LNCaP clone FGC (cell line): ENCODE data around the gene AGBL4.

ENCODE experiments used
- DNase-seq: peaks from one replicate; pipeline ENCODE4 v3.0.0-alpha.2; 2011; ENCODE audit warnings: low read depth
- H3K4me3 ChIP-seq: 2 replicates; pipeline ENCODE4 v1.5.1; 2011; ENCODE audit warnings: mild to moderate bottlenecking, low read depth, low read length, control low read depth
- TF ChIP-seq, protein P1 (sequence below): IDR thresholded peaks from 2 replicates; pipeline ENCODE4 v1.5.1; 2012; ENCODE audit warnings: mild to moderate bottlenecking; ENCODE audit not compliant: control insufficient read depth, insufficient read depth; ENCODE audit errors: extremely low read depth

Gene AGBL4

DNA sequence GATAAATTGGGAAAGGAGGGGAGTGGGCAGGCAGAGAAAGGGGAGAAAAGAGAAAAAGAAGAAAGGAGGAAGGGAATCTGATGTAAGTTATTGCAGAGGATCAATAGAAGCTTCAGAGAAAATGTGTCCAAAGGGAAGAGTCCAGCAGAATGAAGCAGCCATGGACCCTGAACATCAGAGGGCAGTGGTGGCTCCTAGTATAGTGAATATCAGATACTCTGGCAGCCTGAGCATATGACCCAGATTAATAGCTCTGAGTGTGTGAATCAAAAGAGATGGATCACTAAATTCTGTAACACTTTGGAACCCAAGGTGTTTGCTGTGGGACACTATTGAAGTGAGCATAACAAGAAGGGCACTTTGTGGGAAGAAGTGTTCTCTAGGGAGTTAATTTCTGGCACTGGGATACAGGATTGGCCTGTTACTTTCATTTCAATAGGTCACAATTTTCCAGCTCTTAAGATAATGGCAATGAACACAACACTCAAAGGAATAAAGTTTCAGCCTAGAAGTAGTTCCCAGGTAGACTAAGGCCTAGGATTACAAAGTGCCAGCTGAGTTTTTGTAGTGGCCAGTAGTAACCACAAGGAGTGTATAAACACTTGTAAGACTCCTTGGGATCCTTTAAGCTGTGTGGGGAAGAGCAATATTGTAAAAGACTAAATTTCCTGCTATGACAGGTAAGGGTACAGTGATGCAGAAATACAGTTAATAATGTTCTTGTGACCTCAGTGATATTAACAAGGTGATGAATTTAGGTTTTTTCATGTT lies 1082.6 kb downstream of the AGBL4 start:
- no peak overlapping the region for H3K4me3 ChIP-seq
- no peak for DNase-seq
- TF ChIP-seq, protein P1, sequence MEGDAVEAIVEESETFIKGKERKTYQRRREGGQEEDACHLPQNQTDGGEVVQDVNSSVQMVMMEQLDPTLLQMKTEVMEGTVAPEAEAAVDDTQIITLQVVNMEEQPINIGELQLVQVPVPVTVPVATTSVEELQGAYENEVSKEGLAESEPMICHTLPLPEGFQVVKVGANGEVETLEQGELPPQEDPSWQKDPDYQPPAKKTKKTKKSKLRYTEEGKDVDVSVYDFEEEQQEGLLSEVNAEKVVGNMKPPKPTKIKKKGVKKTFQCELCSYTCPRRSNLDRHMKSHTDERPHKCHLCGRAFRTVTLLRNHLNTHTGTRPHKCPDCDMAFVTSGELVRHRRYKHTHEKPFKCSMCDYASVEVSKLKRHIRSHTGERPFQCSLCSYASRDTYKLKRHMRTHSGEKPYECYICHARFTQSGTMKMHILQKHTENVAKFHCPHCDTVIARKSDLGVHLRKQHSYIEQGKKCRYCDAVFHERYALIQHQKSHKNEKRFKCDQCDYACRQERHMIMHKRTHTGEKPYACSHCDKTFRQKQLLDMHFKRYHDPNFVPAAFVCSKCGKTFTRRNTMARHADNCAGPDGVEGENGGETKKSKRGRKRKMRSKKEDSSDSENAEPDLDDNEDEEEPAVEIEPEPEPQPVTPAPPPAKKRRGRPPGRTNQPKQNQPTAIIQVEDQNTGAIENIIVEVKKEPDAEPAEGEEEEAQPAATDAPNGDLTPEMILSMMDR = no peak

DNA sequence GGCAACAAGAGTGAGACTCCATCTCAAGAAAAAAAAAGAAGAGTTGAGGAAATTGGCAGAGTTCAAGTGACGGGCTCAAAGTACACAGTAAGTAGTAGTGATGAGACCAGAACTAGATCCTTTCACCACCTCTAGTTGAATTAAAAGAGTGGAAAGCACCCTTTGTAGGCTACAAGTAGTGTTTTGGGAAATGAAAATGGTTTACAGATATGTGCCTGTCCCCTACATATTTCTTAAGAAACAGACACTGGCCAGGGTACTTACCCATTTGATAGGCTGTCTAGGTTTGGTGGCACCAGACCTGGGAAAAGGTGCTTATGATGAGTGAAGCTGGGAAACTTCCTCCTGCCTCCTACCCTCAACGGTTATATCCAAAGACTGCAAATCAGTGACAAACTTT lies 1083.4 kb downstream of the AGBL4 start:
- DNase-seq = no peak
- H3K4me3 ChIP-seq = no peak overlapping the region
- TF ChIP-seq, protein P1 = no peak

DNA sequence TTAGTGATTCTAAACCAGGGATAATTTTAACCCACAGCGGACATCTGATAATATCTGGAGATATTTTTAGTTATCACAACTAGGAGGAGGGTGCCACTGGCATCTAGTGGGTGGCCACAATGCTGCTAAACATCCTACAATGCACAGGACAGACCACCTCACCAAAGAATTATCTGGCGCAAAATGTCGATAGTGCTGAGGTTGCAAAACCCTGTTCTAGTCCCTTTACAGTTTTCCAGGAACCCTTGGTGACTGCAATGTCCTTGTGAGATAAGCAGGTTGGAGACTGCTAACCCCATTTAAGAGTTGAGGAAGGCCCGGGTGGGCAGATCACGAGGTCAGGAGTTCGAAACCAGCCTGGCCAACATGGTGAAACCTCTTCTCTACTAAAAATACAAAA lies 1083.9 kb downstream of the AGBL4 start:
- TF ChIP-seq, protein P1 = no peak
- no peak overlapping the region for H3K4me3 ChIP-seq
- DNase-seq = no peak

DNA sequence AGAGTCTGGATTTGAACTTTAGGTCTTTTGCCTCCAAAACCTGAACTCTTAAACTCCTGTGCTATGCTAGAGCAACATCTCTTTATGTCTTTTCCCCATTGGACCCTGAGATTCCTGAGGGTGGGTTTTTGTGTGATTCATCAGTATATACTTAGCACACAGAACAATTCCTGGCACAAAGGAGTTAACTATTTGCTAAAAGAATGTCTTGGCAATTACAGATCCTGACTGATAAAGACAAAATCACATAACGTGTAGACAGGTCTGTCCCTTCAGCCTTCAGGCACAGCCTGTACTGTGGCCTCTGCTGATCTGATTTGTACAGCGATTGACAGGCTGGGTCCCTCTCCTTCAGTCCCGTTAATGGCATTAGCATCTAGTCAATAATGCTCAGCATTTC lies 1084.7 kb downstream of the AGBL4 start:
- H3K4me3 ChIP-seq = no peak overlapping the region
- TF ChIP-seq, protein P1 = no peak
- DNase-seq = no peak

DNA sequence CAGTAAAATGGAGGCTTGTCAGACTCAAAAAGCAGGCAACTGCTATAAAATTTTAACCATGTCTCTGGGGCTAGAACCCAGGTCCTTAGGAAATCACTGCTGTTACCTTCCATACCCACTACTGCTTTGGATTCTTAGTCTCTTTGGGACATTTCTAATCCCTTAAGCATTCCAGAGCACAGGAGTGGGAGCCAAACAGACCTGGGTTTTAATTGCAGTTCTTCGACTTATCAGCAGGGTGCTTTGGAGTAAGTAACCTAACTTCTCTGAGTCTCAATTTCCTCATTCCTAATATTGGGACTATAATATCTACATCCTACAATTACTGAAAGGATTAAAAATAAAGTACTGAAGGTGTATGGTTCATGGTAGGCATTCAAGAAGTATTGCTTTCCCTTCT lies 1086.0 kb downstream of the AGBL4 start:
- no peak overlapping the region for H3K4me3 ChIP-seq
- TF ChIP-seq, protein P1 = no peak
- DNase-seq = no peak

DNA sequence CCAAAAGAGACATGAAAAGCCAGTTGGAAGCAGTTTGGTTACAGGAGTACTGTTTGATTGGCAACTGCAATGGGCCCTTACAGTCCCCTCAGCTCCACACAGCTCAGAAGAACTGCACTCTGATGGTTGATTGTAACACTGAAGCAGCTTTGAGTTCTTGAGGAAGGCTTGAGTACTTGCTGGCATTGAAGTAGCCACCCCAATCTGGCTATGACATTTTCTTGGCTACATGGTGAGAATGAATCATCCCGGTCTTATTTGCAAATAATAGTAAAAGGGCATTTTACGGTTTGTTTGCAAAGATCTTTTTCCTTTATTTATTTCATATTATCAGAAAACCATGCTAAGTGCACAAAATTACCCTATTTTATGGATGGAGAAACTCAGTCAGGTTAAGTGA lies 1087.3 kb downstream of the AGBL4 start:
- DNase-seq = no peak
- TF ChIP-seq, protein P1 = no peak
- H3K4me3 ChIP-seq = no peak overlapping the region

DNA sequence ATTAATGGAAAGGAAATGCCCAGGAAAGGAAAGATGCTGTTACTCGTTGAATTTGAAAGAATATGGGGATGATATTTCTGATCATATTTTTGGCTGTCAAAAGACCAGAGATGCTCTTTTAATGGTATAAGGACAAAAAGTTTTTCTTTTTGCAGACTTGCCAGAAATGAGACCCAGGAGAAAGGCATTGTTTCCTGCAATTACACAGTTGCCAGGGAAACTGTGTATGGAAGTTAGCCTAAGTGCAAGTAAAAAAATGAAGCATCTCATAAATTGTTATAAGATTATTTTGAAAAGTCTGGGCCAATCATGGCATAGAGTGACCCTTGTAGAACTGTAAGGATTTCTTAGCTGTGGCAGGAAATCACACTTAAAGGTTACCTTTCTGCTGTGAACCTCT lies 1091.4 kb downstream of the AGBL4 start:
- H3K4me3 ChIP-seq = no peak overlapping the region
- no peak for DNase-seq
- TF ChIP-seq, protein P1 = no peak
